ENCODE results near the gene GFRA4. TPM values are rescaled to one million over a fixed set of nuclear protein-coding genes. Genes with fewer than 3 reads are reported as not detected.

The GFRA4 gene
- total RNA-seq, 1 experiment from 2014 or later = not detected

- TF ChIP-seq JAZF1 (CRISPR knock-in tag; IDR thresholded peaks at IDR 0.05) (no peak), CREM (CRISPR knock-in tag; IDR thresholded peaks at IDR 0.05) (no peak), SP1 (CRISPR knock-in tag; conservative IDR thresholded peaks at IDR 0.05) (no peak), ZNF317 (CRISPR knock-in tag; IDR thresholded peaks at IDR 0.05; ENCODE audit: borderline replicate concordance, low read depth) (no peak), FOXP1 (CRISPR knock-in tag; IDR thresholded peaks at IDR 0.05; ENCODE audit: borderline replicate concordance) (no peak)
- TF ChIP-seq, protein P1, sequence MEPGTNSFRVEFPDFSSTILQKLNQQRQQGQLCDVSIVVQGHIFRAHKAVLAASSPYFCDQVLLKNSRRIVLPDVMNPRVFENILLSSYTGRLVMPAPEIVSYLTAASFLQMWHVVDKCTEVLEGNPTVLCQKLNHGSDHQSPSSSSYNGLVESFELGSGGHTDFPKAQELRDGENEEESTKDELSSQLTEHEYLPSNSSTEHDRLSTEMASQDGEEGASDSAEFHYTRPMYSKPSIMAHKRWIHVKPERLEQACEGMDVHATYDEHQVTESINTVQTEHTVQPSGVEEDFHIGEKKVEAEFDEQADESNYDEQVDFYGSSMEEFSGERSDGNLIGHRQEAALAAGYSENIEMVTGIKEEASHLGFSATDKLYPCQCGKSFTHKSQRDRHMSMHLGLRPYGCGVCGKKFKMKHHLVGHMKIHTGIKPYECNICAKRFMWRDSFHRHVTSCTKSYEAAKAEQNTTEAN (CRISPR knock-in tag; IDR thresholded peaks at IDR 0.05) = no peak
These were observed 30.7 kb downstream of the GFRA4 start (continued) for GRCh38 chr20:3632311-3633004.

DNA sequence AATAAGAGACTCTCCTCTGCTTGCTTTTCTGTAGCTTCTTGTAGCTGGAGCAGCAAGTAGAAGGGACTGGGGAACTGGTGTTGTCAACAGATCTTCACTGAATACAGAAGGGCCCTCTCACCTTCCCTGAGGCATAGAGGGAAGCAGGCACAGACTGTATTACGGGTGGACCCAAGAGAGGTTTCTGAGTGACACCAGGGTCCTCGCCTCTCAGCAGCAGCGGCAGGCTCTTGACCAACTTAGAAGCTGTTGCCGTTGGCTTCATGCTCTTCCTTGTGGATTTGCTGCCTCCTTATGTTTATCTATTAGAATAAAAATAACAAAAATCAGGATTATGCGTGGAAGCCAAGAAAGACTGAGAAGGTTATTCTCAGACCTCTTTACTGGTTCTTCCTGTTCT is 31.7 kb downstream of the GFRA4 start:
- DNase-seq (ENCODE audit: low spot score) (no peak), ATAC-seq (no peak)
- H3K36me3 Mint-ChIP-seq = peaks cover 4% of the 10 kb centered on the region
- H3K9me3 Mint-ChIP-seq = no peaks in the 10 kb centered on the region
- no peaks in the 10 kb centered on the region for H3K27me3 Mint-ChIP-seq (ENCODE audit: low read depth)
- POLR2A ChIA-PET = no interaction called here
- H3K27ac Mint-ChIP-seq = no peak overlapping the region
- H3K4me1 Mint-ChIP-seq = peaks cover 12% of the 10 kb centered on the region
- CTCF ChIA-PET = interaction anchor here (0.6 to 0.7 kb wide), 2 partner anchors 7 to 315 kb away, joined by 3 to 5 read pairs; no protein-coding TSS in a partner anchor
- H3K4me3 Mint-ChIP-seq = no peak overlapping the region
- TF ChIP-seq TEAD1 (CRISPR knock-in tag; IDR thresholded peaks at IDR 0.05) (no peak), JAZF1 (CRISPR knock-in tag; IDR thresholded peaks at IDR 0.05) (no peak), ESRRA (CRISPR knock-in tag; IDR thresholded peaks at IDR 0.05; ENCODE audit: borderline replicate concordance) (no peak), TCF7 (CRISPR knock-in tag; IDR thresholded peaks at IDR 0.05; ENCODE audit: low read depth) (no peak), E2F5 (CRISPR knock-in tag; IDR thresholded peaks at IDR 0.05) (no peak), ZNF232 (CRISPR knock-in tag; IDR thresholded peaks at IDR 0.05) (no peak), SMAD3 (CRISPR knock-in tag; IDR thresholded peaks at IDR 0.05; ENCODE audit: borderline replicate concordance) (no peak), ZNF138 (CRISPR knock-in tag; conservative IDR thresholded peaks at IDR 0.05) (no peak), ZNF281 (CRISPR knock-in tag; IDR thresholded peaks at IDR 0.05) (no peak), SOX15 (CRISPR knock-in tag; IDR thresholded peaks at IDR 0.05) (no peak), ERG (CRISPR knock-in tag; IDR thresholded peaks at IDR 0.05) (no peak), ZNF317 (CRISPR knock-in tag; IDR thresholded peaks at IDR 0.05; ENCODE audit: borderline replicate concordance, low read depth) (no peak), SP1 (CRISPR knock-in tag; conservative IDR thresholded peaks at IDR 0.05) (no peak), CREM (CRISPR knock-in tag; IDR thresholded peaks at IDR 0.05) (no peak)
- TF ChIP-seq, protein P2, sequence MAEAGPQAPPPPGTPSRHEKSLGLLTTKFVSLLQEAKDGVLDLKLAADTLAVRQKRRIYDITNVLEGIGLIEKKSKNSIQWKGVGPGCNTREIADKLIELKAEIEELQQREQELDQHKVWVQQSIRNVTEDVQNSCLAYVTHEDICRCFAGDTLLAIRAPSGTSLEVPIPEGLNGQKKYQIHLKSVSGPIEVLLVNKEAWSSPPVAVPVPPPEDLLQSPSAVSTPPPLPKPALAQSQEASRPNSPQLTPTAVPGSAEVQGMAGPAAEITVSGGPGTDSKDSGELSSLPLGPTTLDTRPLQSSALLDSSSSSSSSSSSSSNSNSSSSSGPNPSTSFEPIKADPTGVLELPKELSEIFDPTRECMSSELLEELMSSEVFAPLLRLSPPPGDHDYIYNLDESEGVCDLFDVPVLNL (CRISPR knock-in tag; IDR thresholded peaks at IDR 0.05; ENCODE audit: borderline replicate concordance, low read depth) = no peak
- TF ChIP-seq, protein P3, sequence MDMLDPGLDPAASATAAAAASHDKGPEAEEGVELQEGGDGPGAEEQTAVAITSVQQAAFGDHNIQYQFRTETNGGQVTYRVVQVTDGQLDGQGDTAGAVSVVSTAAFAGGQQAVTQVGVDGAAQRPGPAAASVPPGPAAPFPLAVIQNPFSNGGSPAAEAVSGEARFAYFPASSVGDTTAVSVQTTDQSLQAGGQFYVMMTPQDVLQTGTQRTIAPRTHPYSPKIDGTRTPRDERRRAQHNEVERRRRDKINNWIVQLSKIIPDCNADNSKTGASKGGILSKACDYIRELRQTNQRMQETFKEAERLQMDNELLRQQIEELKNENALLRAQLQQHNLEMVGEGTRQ (CRISPR knock-in tag; IDR thresholded peaks at IDR 0.05) = no peak
- TF ChIP-seq, protein P1 (CRISPR knock-in tag; IDR thresholded peaks at IDR 0.05) = no peak

Data from WTC11 (cell line).